GM12878 (cell line): ENCODE measurements around the gene SRSF12. TPM values are rescaled to one million over a fixed set of nuclear protein-coding genes. Genes with fewer than 3 reads are reported as not detected.

Experiments
- EED ChIP-seq: sonication (generic); IDR thresholded peaks from 2 replicates; pipeline ENCODE4 v1.6.1; 2016; ENCODE audit warnings: antibody characterized with exemption, low read depth
- HDAC2 ChIP-seq: fragments of 200-600 bp; sonication (generic); IDR thresholded peaks from 2 replicates; pipeline ENCODE4 v1.6.1; 2017
- NFIC ChIP-seq: IDR thresholded peaks from 2 replicates; pipeline ENCODE4 v1.6.1; 2012; ENCODE audit warnings: low read depth, mild to moderate bottlenecking, inconsistent platforms, low read length, moderate library complexity
- NFXL1 ChIP-seq: fragments of 450-650 bp; IDR thresholded peaks from 2 replicates; pipeline ENCODE4 v1.6.1; 2017; ENCODE audit warnings: antibody characterized with exemption, mild to moderate bottlenecking, borderline replicate concordance
- NFYA ChIP-seq: IDR thresholded peaks from 2 replicates; pipeline ENCODE4 v1.6.1; 2011; ENCODE audit warnings: low read depth, mild to moderate bottlenecking, low read length, improper control_type of control experiment, borderline replicate concordance
- NKRF ChIP-seq: fragments of 450-650 bp; conservative IDR thresholded peaks from 2 replicates; pipeline ENCODE4 v1.6.1; 2017; ENCODE audit warnings: mild to moderate bottlenecking, moderate library complexity
- PAX5 ChIP-seq: IDR thresholded peaks from 2 replicates; pipeline ENCODE4 v1.6.1; 2011; ENCODE audit warnings: low read depth, low read length, borderline replicate concordance
- POLR2AphosphoS5 ChIP-seq: IDR thresholded peaks from 2 replicates; pipeline ENCODE4 v1.6.1; 2011; ENCODE audit warnings: mild to moderate bottlenecking, low read length, inconsistent platforms
- POU2F2 ChIP-seq: IDR thresholded peaks from 3 replicates; pipeline ENCODE4 v1.6.1; 2011; ENCODE audit warnings: low read depth, mild to moderate bottlenecking, low read length, borderline replicate concordance
- PRDM15 ChIP-seq: fragments of 450-650 bp; formaldehyde crosslinking; IDR thresholded peaks from 2 replicates; pipeline ENCODE4 v1.4.0; 2020; ENCODE audit warnings: mild to moderate bottlenecking, moderate library complexity
- RCOR1 ChIP-seq: conservative IDR thresholded peaks from 2 replicates; pipeline ENCODE4 v1.6.1; 2012; ENCODE audit warnings: low read depth, low read length, improper control_type of control experiment
- RELB ChIP-seq: fragments of 450-650 bp; IDR thresholded peaks from 2 replicates; pipeline ENCODE4 v1.6.1; 2017; ENCODE audit warnings: low read depth, mild to moderate bottlenecking, moderate library complexity
- SRF ChIP-seq, 2 experiments: IDR thresholded peaks; 2 replicates each; pipeline ENCODE4 v1.6.1; 2011; ENCODE audit warnings: low read depth in 2 of 2, low read length in 2 of 2, mild to moderate bottlenecking in 1 of 2, moderate library complexity in 1 of 2
- TCF7 ChIP-seq: IDR thresholded peaks from 2 replicates; pipeline ENCODE4 v1.6.1; 2014; ENCODE audit warnings: antibody characterized with exemption, borderline replicate concordance
- ZBTB11 ChIP-seq: fragments of 450-650 bp; formaldehyde crosslinking; IDR thresholded peaks from 2 replicates; pipeline ENCODE4 v1.5.0; 2022; ENCODE audit warnings: mild to moderate bottlenecking, missing genetic modification characterization
- ZNF207 ChIP-seq: fragments of 450-650 bp; IDR thresholded peaks from 2 replicates; pipeline ENCODE4 v1.6.1; 2014; ENCODE audit warnings: antibody characterized with exemption, mild to moderate bottlenecking, borderline replicate concordance
- polyA plus RNA-seq, 11 experiments: library from polyadenylated mRNA; depleted of rRNA in 4 of 11; unstranded in 6 of 11; stranded (reverse) in 5 of 11; fragments of >200 nt; fragmentation: Nextera tagmentation in 4 of 11; fragmentation: Illumina TruSeq in 1 of 11; extraction: Ambion mirVana in 4 of 11; extraction: Trizol in 1 of 11; gene quantifications; 1 replicate in 1 of 11; 2 replicates in 10 of 11; pipeline versions ENCODE4 v1.2.1 to v1.2.3, GENCODE V29; 2011 to 2016; ENCODE audit warnings: inconsistent platforms in 2 of 11, missing spikeins in 2 of 11, low read depth in 1 of 11
- total RNA-seq, 4 experiments: library from RNA; depleted of rRNA in 3 of 4; stranded (reverse); fragments of >200 nt in 3 of 4; fragmentation: Illumina TruSeq in 1 of 4; extraction: Trizol in 1 of 4; gene quantifications; 2 replicates each; pipeline versions ENCODE4 v1.2.1 to v1.2.3, GENCODE V29; 2013 to 2021
- TF ChIP-seq, protein P1 (sequence below): IDR thresholded peaks from 2 replicates; pipeline ENCODE4 v1.6.1; 2012; ENCODE audit warnings: low read depth, low read length, improper control_type of control experiment

The SRSF12 gene
- total and polyA plus RNA-seq, 10 of the 15 experiments (the other 5 are each of a cell fraction or from before 2014, with no cell fraction given), result 0.03 to 0.23 TPM; not detected in 8

- peak; percentile 47; the same call in 1 of the 2 replicates for TF ChIP-seq RELB
- no peak for TF ChIP-seq NFXL1
- no peak for TF ChIP-seq NFIC
- peak; percentile 24; the same call in 1 of the 3 replicates for TF ChIP-seq POU2F2
- no peak for TF ChIP-seq NFYA
- TF ChIP-seq ZNF207, result no peak
- TF ChIP-seq, protein P1, sequence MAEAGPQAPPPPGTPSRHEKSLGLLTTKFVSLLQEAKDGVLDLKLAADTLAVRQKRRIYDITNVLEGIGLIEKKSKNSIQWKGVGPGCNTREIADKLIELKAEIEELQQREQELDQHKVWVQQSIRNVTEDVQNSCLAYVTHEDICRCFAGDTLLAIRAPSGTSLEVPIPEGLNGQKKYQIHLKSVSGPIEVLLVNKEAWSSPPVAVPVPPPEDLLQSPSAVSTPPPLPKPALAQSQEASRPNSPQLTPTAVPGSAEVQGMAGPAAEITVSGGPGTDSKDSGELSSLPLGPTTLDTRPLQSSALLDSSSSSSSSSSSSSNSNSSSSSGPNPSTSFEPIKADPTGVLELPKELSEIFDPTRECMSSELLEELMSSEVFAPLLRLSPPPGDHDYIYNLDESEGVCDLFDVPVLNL, result no peak
- TF ChIP-seq HDAC2, result no peak
- TF ChIP-seq PAX5, result no peak
- TF ChIP-seq PRDM15 (CRISPR knock-in tag), result no peak
- TF ChIP-seq EED, result no peak
- no peak for TF ChIP-seq TCF7
- no peak for TF ChIP-seq NKRF
- no peak for TF ChIP-seq SRF (IDR thresholded peaks at IDR 0.05; ENCODE audit: low read depth in 2 of 2, low read length in 2 of 2)
- no peak; the same call in 1 of the 2 replicates for TF ChIP-seq POLR2AphosphoS5
- no peak for TF ChIP-seq ZBTB11 (CRISPR knock-in tag)
- TF ChIP-seq RCOR1, result 0 out of 2 replicates have a peak, but pooled peaks have one; percentile 44
Observed at GRCh38 chr6:89145091-89145955, 27.5 kb upstream of the SRSF12 start (continued).
